ENCODE results near the gene NXPH2.

GRCh38 chr2:138691667-138692066 lies 88.5 kb downstream of the NXPH2 start:
- TF ChIP-seq, protein P1, sequence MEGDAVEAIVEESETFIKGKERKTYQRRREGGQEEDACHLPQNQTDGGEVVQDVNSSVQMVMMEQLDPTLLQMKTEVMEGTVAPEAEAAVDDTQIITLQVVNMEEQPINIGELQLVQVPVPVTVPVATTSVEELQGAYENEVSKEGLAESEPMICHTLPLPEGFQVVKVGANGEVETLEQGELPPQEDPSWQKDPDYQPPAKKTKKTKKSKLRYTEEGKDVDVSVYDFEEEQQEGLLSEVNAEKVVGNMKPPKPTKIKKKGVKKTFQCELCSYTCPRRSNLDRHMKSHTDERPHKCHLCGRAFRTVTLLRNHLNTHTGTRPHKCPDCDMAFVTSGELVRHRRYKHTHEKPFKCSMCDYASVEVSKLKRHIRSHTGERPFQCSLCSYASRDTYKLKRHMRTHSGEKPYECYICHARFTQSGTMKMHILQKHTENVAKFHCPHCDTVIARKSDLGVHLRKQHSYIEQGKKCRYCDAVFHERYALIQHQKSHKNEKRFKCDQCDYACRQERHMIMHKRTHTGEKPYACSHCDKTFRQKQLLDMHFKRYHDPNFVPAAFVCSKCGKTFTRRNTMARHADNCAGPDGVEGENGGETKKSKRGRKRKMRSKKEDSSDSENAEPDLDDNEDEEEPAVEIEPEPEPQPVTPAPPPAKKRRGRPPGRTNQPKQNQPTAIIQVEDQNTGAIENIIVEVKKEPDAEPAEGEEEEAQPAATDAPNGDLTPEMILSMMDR (IDR thresholded peaks at IDR 0.05 in 4 of 5, conservative IDR thresholded peaks at IDR 0.05 in 1 of 5) = no peak
- no peak for TF ChIP-seq POLR2A (IDR thresholded peaks at IDR 0.05)

All from gastrocnemius medialis (tissue), 4 donors.